Endothelial cell of hepatic sinusoid (primary cell): ENCODE data around the gene CRYGS.
"Not testable (repeated sequence)": the region's sequence is repeated elsewhere in the genome, so short reads cannot be mapped to it uniquely, and the experiment has no call there.

Experiments
- in situ Hi-C: cut with HindIII; loops from 2 replicates; pipeline ENCODE4 v1.10.0; 2017; ENCODE audit warnings: low sequenced_read_pairs

Gene CRYGS

DNA sequence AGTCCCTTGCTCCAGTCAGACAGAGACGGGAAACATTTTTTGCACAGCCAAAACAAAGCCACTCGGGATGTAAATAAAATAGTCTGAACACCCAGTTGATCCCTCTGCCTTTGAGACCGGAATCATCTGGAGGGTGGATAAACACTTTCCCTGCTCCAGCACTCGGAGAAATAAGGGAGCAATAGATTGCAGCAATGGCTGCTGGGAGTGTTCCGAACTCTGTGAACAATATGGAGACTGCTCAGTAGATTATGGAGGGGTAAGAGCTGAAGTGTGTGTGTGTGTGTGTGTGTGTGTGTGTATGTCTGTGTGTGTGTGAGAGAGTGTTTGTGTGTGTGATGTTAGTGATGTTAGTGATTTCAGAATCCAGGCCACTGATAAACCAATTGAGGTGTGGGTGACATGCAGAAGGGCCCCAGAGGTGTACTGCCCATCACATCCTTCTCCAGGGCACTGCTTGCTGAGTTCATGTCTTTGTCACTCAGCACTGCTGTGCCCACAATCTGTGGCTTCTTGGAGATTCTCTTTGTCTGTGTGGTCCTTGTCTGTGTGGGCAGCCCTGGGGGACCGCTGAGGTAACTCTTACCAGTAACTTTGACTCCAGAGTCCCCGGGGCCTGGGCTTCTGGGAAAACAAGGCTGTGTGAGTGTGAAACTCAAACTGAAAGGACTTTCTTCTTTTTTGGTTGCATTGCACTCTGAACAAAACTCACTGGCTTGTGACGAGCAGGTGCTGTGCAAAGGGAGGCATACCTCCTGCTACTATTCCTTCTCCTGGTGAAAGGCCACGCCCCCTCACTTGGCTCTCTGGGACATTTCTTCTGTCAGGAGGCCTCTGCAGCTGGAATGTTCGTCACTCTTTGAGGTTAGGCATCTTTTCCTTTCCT lies 23.0 kb downstream of the CRYGS start:
- in situ Hi-C loops: loop anchor here (10.0 kb wide), 1 partner anchor 526 kb away; no protein-coding TSS in a partner anchor

DNA sequence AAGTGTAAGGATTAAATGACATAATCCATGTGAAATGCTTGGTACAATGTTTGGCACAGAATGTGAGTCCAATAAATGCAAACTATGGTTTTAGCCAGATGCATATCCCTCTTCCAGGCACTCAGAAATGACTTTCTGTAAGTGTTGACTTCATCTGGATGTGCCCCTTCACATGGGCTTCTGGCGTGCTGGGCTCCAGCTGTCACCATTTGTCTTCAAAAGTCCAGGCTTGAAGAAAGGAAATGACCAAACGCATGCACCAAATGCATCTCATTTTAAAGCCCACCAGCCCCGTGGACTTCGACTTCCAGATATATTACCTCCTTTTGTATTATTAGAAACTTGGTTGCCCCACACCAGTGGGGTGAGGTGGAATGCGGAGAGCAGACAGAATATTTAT lies 23.7 kb downstream of the CRYGS start:
- in situ Hi-C loops: loop anchor here (10.0 kb wide), 1 partner anchor 526 kb away; no protein-coding TSS in a partner anchor

GRCh38 chr3:186519021-186519658 lies 25.0 kb downstream of the CRYGS start:
- in situ Hi-C loops: no loop called here

GRCh38 chr3:186517218-186517617 lies 27.0 kb downstream of the CRYGS start:
- in situ Hi-C loops: no loop called here

DNA sequence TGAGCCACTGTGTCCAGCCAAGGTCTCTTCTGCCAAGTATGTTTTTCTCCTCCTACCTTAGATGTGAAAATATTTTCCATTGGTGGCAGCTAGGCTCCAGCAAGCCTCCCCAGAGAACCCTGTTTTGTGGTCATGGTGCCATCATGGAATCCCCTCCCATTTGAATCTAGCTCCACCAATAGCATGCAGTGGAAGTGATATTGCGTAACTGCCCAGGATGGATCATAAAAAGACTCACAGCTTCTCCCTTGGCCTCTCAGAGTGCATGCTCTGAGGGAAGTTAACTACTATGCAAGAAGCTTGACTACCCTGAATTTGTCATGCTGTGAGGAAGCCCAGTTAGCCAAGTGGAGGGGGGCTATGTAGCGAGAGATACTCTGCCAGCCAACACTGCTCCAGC lies 27.5 kb downstream of the CRYGS start:
- in situ Hi-C loops: no loop called here

DNA sequence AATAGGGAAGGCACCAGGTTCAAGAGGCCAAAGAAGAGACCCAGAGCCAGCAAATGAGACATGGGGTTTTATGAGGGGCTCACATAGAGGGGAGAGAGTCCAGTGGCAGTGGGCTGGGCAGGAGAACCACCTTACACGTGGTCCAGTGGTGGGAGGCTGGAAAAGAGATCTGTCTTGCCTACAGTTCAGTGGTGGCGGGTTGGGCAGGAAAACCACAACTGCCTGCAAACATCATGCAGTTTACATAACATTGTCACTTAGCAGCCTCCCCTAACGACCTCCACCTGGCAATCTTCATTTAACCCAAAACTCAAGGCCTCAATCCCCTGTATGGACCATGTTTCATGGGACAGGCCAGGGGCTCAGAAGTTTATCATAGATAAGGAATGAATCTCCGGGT lies 29.1 kb downstream of the CRYGS start:
- in situ Hi-C loops: no loop called here

- in situ Hi-C loops: no loop called here
Observed at GRCh38 chr3:186514296-186515002, 29.7 kb downstream of the CRYGS start.

GRCh38 chr3:186513386-186513785 lies 30.8 kb downstream of the CRYGS start:
- in situ Hi-C loops: no loop called here

- in situ Hi-C loops: no loop called here
Observed at GRCh38 chr3:186512570-186513302, 31.4 kb downstream of the CRYGS start.

- in situ Hi-C loops: no loop called here
Observed at GRCh38 chr3:186511702-186512101, 32.5 kb downstream of the CRYGS start.

- in situ Hi-C loops: no loop called here
Observed at GRCh38 chr3:186511245-186511644, 32.9 kb downstream of the CRYGS start.

GRCh38 chr3:186510374-186511079 lies 33.7 kb downstream of the CRYGS start:
- in situ Hi-C loops: no loop called here

DNA sequence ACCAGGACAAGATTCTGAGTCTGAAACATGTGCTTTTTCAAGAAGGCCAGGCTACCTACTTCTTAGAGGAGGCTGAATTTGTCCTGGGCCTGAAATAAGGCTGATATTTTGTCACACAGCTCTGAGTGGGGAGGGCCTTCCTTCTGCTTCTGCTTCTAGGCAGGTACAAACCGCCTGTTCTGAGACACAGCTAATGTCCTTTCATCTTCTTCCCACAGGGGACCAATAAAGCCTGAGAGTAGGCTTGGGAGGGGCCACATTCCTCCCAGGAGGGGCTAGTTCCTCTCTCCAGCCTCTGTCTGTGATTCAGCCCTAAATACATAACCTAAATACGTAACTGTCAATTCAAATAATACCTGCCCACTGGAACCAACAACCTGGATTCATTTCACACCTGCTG lies 34.8 kb downstream of the CRYGS start:
- in situ Hi-C loops: no loop called here

- in situ Hi-C loops: no loop called here
Observed at GRCh38 chr3:186506857-186507256, 37.3 kb downstream of the CRYGS start.

DNA sequence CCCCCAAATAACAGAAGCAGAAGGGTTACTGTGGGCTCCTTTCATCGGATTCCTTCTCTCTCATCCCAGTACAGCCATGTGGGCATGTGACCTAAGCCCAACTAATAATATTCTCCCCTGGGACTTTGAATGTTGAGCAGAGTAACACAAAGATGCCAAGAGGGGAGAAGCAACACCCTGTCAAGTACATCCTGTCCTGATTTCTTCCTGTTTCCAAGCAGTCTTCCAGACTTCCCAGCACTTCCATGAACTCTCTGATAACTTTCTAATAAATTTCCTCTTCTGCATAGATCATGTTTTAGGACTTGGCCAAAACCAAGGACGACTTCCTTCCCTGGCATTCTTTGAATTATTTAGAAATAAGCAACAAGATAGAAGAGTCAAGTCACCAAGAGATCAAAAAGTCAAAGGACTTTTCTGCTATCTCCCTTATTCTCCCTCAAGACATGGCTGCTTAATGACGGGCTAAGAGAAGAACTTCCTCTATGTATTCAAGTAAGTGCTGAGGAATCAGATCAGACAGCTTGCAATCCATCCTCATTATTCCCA lies 37.9 kb downstream of the CRYGS start:
- in situ Hi-C loops: no loop called here

DNA sequence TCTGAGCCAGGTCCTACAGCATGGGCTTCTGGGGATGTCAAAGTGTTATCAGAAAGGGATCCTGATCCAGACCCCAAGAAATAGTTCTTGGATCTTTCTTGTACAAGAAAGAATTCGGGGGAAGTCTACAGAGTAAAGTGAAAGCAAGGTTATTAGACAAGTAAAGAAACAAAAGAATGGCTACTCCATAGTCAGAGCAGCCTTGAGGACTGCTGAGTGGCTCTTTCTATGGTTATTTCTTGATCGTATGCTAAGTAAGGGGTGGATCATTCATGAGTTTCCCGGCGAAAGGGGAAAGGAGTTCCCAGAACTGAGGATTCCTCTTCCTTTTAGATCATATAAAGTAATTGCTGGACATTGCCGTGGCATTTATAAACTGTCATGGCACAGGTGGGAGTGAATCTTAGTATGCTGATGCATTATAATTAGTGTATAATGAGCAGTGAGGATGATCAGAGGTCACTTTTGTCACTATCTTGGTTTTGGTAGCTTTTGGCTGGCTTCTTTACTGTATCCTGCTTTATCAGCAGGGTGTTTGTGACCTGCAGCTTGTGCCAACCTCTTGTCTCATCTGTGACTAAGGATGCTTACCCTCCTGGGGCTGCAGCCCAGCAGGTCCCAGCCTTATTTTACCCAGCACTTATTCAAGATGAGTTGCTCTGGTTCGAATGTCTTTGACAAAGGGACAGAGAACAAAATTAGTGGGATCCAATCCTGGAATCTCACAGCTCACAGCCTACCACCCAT lies 41.0 kb downstream of the CRYGS start:
- in situ Hi-C loops: no loop called here

GRCh38 chr3:186502138-186502948 lies 41.8 kb downstream of the CRYGS start:
- in situ Hi-C loops: no loop called here

- in situ Hi-C loops: not testable (repeated sequence)
Observed at GRCh38 chr3:186499949-186500348, 44.2 kb downstream of the CRYGS start.
